HCT116 (cell line): ENCODE measurements around the gene SERTAD2. TPM values are rescaled to one million over a fixed set of nuclear protein-coding genes. Genes with fewer than 3 reads are reported as not detected.

Experiments
- ATAC-seq: fragments of 200-7000 bp; cut with Tn5 transposase; 2 replicates; pipeline ENCODE4 v1.9.1; 2020; ENCODE audit warnings: mild to moderate bottlenecking, moderate library complexity
- BruUV-seq: library from RNA; stranded (reverse); fragments of 400-500 nt; replicated peaks from 2 replicates; lab custom pipeline; 2021; lab: Mats Ljungman, UMichigan
- CTCF ChIA-PET: fragments of 300-600 bp; sonication (Branson Sonifier 250); formaldehyde crosslinking; loops from one replicate; lab custom pipeline; 2021; ENCODE audit warnings: antibody characterized with exemption; lab: Charles Lee
- POLR2A ChIA-PET: fragments of 300-600, 350-600 bp; sonication (Branson Sonifier 250); formaldehyde crosslinking; loops from one replicate; lab custom pipeline; 2021; ENCODE audit warnings: antibody characterized with exemption; lab: Charles Lee
- RAD21 ChIA-PET, 2 experiments: fragments of 300-600 bp; sonication (Branson Sonifier 250); formaldehyde crosslinking; loops; one replicate each; lab custom pipeline; 2023; ENCODE audit warnings: low total read pairs in 2 of 2; ENCODE audit not compliant: uncharacterized antibody in 2 of 2, unreplicated experiment in 2 of 2, low non-redundant PET in 1 of 2; lab: Charles Lee
- DNase-seq: peaks from one replicate; pipeline ENCODE4 v3.0.0-alpha.2; 2010; ENCODE audit warnings: low read depth, low spot score
- H2AFZ ChIP-seq: fragments of 200-600 bp; shearing (Covaris generic), sonication (generic); 2 replicates; pipeline ENCODE4 v1.6.1; 2017; ENCODE audit warnings: low read depth, mixed run types, mixed read lengths, antibody characterized with exemption, low read length; ENCODE audit not compliant: poor library complexity, severe bottlenecking
- H3K27ac ChIP-seq: 2 replicates; pipeline ENCODE4 v1.5.1; 2012; ENCODE audit warnings: low read depth, low read length
- H3K27me3 ChIP-seq: fragments of 200-600 bp; sonication (generic); 2 replicates; pipeline ENCODE4 v1.6.1; 2016; ENCODE audit warnings: mixed run types, low read length, mixed read lengths; ENCODE audit not compliant: insufficient read depth
- H3K36me3 ChIP-seq, 2 experiments: fragments of 200-500 bp in 1 of 2; fragments of 200-600 bp in 1 of 2; sonication (Bioruptor generic) in 1 of 2; sonication (generic) in 1 of 2; 2 replicates each; pipeline versions ENCODE4 v1.5.1 to v1.6.1; 2014 to 2016; ENCODE audit warnings: low read length in 2 of 2, inconsistent platforms in 1 of 2, mixed read lengths in 1 of 2, mixed run types in 1 of 2; ENCODE audit not compliant: insufficient read depth in 2 of 2, control insufficient read depth in 1 of 2
- H3K4me1 ChIP-seq, 2 experiments: fragments of 200-600 bp in 1 of 2; sonication (generic) in 1 of 2; 2 replicates each; pipeline versions ENCODE4 v1.5.1 to v1.6.1; 2012 to 2017; ENCODE audit warnings: low read length in 2 of 2, inconsistent platforms in 1 of 2, mild to moderate bottlenecking in 1 of 2, mixed read lengths in 1 of 2, mixed run types in 1 of 2, moderate library complexity in 1 of 2; ENCODE audit not compliant: insufficient read depth in 2 of 2, control insufficient read depth in 1 of 2
- H3K4me2 ChIP-seq: fragments of 200-600 bp; sonication (generic); 2 replicates; pipeline ENCODE4 v1.6.1; 2017; ENCODE audit warnings: mixed run types, low read length, mixed read lengths
- H3K4me3 ChIP-seq, 2 experiments: fragments of 200-600 bp in 1 of 2; sonication (generic) in 1 of 2; replicated peaks in 1 of 2; 2 replicates each; pipeline ENCODE4 v1.5.1; 2011 to 2016; ENCODE audit warnings: low read length in 2 of 2, control low read depth in 1 of 2, low read depth in 1 of 2, mild to moderate bottlenecking in 1 of 2, mixed read lengths in 1 of 2, mixed run types in 1 of 2
- H3K79me2 ChIP-seq: fragments of 200-600 bp; sonication (generic); 2 replicates; pipeline ENCODE4 v1.6.1; 2017; ENCODE audit warnings: mild to moderate bottlenecking, mixed run types, low read length, moderate library complexity, mixed read lengths; ENCODE audit not compliant: insufficient read depth
- H3K9ac ChIP-seq: fragments of 200-600 bp; sonication (generic); 2 replicates; pipeline ENCODE4 v1.6.1; 2016; ENCODE audit warnings: low read length, mixed read lengths
- H3K9me2 ChIP-seq: fragments of 200-600 bp; sonication (generic), shearing (Covaris generic); 2 replicates; pipeline ENCODE4 v1.6.1; 2017; ENCODE audit warnings: mixed run types, mild to moderate bottlenecking, moderate library complexity; ENCODE audit not compliant: insufficient read depth
- H3K9me3 ChIP-seq, 2 experiments: fragments of 200-500 bp in 1 of 2; fragments of 200-600 bp in 1 of 2; sonication (Bioruptor generic) in 1 of 2; sonication (generic) in 1 of 2; 2 replicates each; pipeline ENCODE4 v1.6.1; 2014 to 2017; ENCODE audit warnings: low read length in 2 of 2, mixed read lengths in 2 of 2, inconsistent platforms in 1 of 2, low read depth in 1 of 2, mild to moderate bottlenecking in 1 of 2, mixed run types in 1 of 2, moderate library complexity in 1 of 2; ENCODE audit not compliant: control insufficient read depth in 1 of 2, insufficient read depth in 1 of 2
- H4K20me1 ChIP-seq: fragments of 200-600 bp; sonication (generic), shearing (Covaris generic); 2 replicates; pipeline ENCODE4 v1.6.1; 2017; ENCODE audit warnings: mixed run types, mild to moderate bottlenecking, moderate library complexity; ENCODE audit not compliant: insufficient read depth
- ATF3 ChIP-seq: IDR thresholded peaks from 2 replicates; pipeline ENCODE4 v1.6.1; 2012
- CBX3 ChIP-seq: IDR thresholded peaks from 2 replicates; pipeline ENCODE4 v1.6.1; 2012; ENCODE audit warnings: low read depth
- CEBPB ChIP-seq: IDR thresholded peaks from 2 replicates; pipeline ENCODE4 v1.6.1; 2012; ENCODE audit warnings: low read depth
- CTCF ChIP-seq, 3 experiments: fragments of 200-600 bp in 1 of 3; sonication (generic) in 1 of 3; IDR thresholded peaks in 2 of 3; conservative IDR thresholded peaks in 1 of 3; 2 replicates each; pipeline ENCODE4 v1.5.1; 2012 to 2017; ENCODE audit warnings: low read depth in 2 of 3, low read length in 2 of 3, antibody characterized with exemption in 1 of 3, borderline replicate concordance in 1 of 3, control low read depth in 1 of 3, mild to moderate bottlenecking in 1 of 3, mixed read lengths in 1 of 3, mixed run types in 1 of 3, moderate library complexity in 1 of 3; ENCODE audit not compliant: insufficient read depth in 1 of 3
- EGR1 ChIP-seq: IDR thresholded peaks from 2 replicates; pipeline ENCODE4 v1.6.1; 2012; ENCODE audit warnings: low read depth
- ELF1 ChIP-seq: IDR thresholded peaks from 2 replicates; pipeline ENCODE4 v1.6.1; 2012; ENCODE audit warnings: low read depth, borderline replicate concordance
- EZH2 ChIP-seq: fragments of 200-600 bp; sonication (generic); IDR thresholded peaks from 2 replicates; pipeline ENCODE4 v1.6.1; 2017; ENCODE audit warnings: antibody characterized with exemption, mixed run types
- FOSL1 ChIP-seq: IDR thresholded peaks from 2 replicates; pipeline ENCODE4 v1.6.1; 2012; ENCODE audit warnings: low read depth
- JUND ChIP-seq: IDR thresholded peaks from 2 replicates; pipeline ENCODE4 v1.6.1; 2012
- MAX ChIP-seq: IDR thresholded peaks from 2 replicates; pipeline ENCODE4 v1.6.1; 2012
- POLR2A ChIP-seq: IDR thresholded peaks from 2 replicates; pipeline ENCODE4 v1.7.0; 2011; ENCODE audit warnings: borderline replicate concordance; ENCODE audit not compliant: insufficient read depth, insufficient read length; ENCODE audit errors: extremely low read depth
- POLR2AphosphoS5 ChIP-seq: IDR thresholded peaks from 2 replicates; pipeline ENCODE4 v1.6.1; 2011; ENCODE audit warnings: mild to moderate bottlenecking, low read depth, low read length, moderate library complexity
- RAD21 ChIP-seq: IDR thresholded peaks from 2 replicates; pipeline ENCODE4 v1.6.1; 2012; ENCODE audit warnings: low read depth, mild to moderate bottlenecking
- SIN3A ChIP-seq: IDR thresholded peaks from 2 replicates; pipeline ENCODE4 v1.6.1; 2012; ENCODE audit warnings: low read depth
- SP1 ChIP-seq: IDR thresholded peaks from 2 replicates; pipeline ENCODE4 v1.6.1; 2012; ENCODE audit warnings: low read depth
- SRF ChIP-seq: IDR thresholded peaks from 2 replicates; pipeline ENCODE4 v1.6.1; 2012; ENCODE audit warnings: low read depth
- TCF7L2 ChIP-seq: IDR thresholded peaks from 2 replicates; pipeline ENCODE4 v1.7.0; 2011; ENCODE audit warnings: borderline replicate concordance, inconsistent platforms; ENCODE audit not compliant: insufficient read depth, insufficient read length; ENCODE audit errors: extremely low read depth
- YY1 ChIP-seq: IDR thresholded peaks from 2 replicates; pipeline ENCODE4 v1.6.1; 2011; ENCODE audit warnings: low read length, low read depth, moderate library complexity, mild to moderate bottlenecking; ENCODE audit not compliant: insufficient replicate concordance; ENCODE audit errors: extremely low read depth
- ZBTB33 ChIP-seq: IDR thresholded peaks from 2 replicates; pipeline ENCODE4 v1.6.1; 2011; ENCODE audit warnings: mild to moderate bottlenecking, low read length, moderate library complexity; ENCODE audit not compliant: insufficient replicate concordance; ENCODE audit errors: extremely low read depth
- ZFX ChIP-seq: fragments of 450-650 bp; IDR thresholded peaks from 2 replicates; pipeline ENCODE4 v1.6.1; 2017
- intact Hi-C: fragments of 100-400 bp; cut with micrococcal nuclease; formaldehyde crosslinking; loops from 2 replicates; pipeline ENCODE4 v1.10.0; 2022
- total RNA-seq: library from RNA; stranded (reverse); gene quantifications from one replicate; pipeline ENCODE4 v1.2.1, GENCODE V29; 2021; ENCODE audit not compliant: unreplicated experiment

Gene SERTAD2
- total RNA-seq, 1 experiment from 2014 or later: 80.1 TPM

GRCh38 chr2:64601034-64601754, 52.5 kb downstream of the SERTAD2 start:
- Histone ChIP-seq H3K4me3 (no peak overlapping the region), H3K4me1 (no peaks in the 10 kb centered on the region; a peak in 1 of 4 replicates), H4K20me1 (no peaks in the 10 kb centered on the region), H3K4me2 (no peak overlapping the region), H3K79me2 (no peaks in the 10 kb centered on the region), H3K36me3 (no peaks in the 10 kb centered on the region), H3K27me3 (no peaks in the 10 kb centered on the region), H3K9me2 (no peaks in the 10 kb centered on the region), H3K9me3 (no peaks in the 10 kb centered on the region; a peak in 1 of 4 replicates), H3K9ac (no peak overlapping the region), H3K27ac (no peak overlapping the region), H2AFZ (no peak overlapping the region)
- intact Hi-C loops: no loop called here
- RAD21 ChIA-PET: interaction anchor here in 1 of 2 experiments (0.7 kb wide), 1 partner anchor 250 kb away, joined by 3 read pairs; no protein-coding TSS in a partner anchor
- no TSS peak for BruUV-seq
- TF ChIP-seq ZFX (no peak), CEBPB (no peak), SRF (no peak), MAX (no peak), EGR1 (no peak), POLR2A (no peak), ATF3 (no peak), POLR2AphosphoS5 (no peak), SIN3A (no peak), CTCF (IDR thresholded peaks at IDR 0.05 in 2 of 3, conservative IDR thresholded peaks at IDR 0.05 in 1 of 3; ENCODE audit: borderline replicate concordance in 1 of 3, insufficient read depth in 1 of 3, low read depth in 2 of 3, low read length in 2 of 3) (no peak), JUND (no peak), CBX3 (no peak), RAD21 (no peak), ZBTB33 (no peak), YY1 (no peak), SP1 (no peak), TCF7L2 (no peak), ELF1 (no peak), EZH2 (no peak), FOSL1 (no peak)
- DNase-seq (no peak), ATAC-seq (no peak)
- POLR2A ChIA-PET: no interaction called here
- CTCF ChIA-PET: interaction anchor here (1.2 kb wide), 1 partner anchor 14 kb away, joined by 3 read pairs; no protein-coding TSS in a partner anchor
